ENCODE results near the gene CDK13.

CDK13 gene

DNA sequence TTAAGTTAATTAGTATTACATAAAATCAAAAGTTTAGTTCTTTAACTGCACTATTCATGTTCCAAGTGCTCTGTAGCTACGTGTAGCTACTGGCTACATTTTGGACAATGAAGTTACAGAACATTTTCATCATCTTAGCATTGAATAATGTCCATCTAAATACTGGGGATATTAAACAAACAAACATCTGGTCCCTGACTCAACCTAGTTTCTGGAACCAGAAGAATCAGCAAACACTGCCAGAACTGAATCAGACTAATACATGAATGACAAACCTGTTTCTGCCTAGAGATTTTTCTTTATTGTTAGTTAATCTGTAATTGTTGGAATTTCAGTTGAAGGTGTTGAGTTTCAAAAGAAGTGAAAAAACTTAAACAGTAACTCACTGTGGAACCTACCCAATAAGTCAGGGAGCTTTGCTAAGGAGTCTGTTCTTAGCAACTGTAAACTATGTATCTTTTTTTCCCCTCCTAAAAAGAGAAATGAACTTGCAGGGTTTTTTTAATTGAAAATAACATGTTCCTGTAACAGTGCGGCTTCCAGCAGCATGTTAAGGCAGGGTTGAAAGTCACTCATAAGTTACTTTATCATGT, 58.3 kb downstream of the CDK13 start:
- DNase-seq (ENCODE audit: low read depth): peak; percentile 35

DNA sequence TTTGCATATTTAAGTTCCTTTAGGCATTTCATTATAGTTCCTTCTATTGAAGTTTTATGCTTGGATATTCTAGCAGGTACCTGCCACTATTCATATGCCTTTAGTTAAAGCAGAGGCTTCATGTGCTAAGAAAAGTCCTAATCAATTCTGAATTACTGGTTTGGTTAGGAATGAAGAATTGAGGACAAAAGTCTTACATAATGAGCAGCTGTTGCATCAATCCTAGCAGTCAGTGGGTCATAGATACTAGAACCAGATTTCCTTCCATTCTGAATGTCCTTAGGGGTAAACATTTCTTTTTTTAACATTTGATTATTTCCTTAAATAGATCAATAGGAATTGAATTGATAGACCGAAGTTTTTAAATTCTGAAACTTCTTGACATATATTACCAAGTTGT, 59.2 kb downstream of the CDK13 start:
- no peak for DNase-seq (ENCODE audit: low read depth)

DNA sequence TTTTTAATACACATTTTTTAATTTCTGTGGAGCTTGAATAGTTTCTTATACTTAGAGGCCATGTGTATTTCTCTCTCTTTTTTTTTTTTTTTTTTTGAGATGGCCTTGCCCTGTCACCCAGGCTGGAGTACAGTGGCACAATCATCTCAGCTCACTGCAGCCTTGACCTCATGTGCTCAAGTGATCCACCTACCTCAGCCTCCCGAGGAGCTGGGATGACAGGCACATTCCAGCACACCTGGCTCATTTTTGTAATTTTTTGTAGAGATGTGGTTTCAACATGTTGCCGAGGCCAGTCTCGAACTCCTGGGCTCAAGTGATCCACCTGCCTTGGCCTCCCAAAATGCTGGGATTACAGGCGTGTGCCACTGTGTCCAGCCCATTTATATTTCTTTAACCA, 64.3 kb downstream of the CDK13 start:
- DNase-seq (ENCODE audit: low read depth): no peak

DNA sequence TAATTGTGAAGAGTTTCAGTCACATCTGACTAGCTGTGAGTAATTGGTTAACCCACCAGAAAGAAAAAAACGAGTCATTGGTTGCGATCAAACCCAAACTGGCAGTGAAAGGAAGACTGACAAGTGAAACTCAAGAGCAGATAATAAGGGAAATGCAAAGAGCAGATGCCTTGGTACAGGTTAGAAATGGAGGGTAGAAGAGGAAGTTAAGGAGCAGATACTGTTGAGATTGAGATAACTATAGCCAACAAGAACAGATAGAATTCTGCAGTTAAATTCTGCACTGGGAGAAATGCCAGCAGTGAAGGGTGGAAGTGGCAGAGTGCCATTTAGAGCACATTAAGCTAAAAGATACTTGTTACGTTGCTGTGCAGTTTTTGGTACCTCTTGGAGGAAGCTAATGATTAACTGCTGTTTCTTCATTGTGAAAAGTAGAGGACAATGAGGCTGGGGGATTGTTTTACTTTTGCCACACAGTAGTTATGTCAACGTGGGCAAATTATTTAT, 65.8 kb downstream of the CDK13 start:
- no peak for DNase-seq (ENCODE audit: low read depth)

DNA sequence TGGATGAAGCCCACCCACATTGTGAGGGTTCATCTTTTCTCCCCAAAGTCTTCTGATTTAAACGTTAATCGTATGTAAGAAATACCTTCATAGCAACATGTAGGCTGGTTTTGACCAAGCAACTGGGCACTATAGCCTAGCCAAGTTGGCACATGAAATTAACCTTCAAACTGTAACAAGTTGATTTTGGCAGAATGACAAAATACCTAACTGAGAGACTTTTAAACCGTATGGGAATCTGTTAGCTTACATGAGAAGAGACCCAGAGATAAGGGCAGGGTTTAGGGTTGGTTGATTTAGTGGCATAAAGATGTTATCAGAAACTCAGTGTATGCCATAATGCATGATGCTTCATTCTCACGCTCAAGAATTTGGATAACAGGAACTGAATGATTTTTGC, 69.5 kb downstream of the CDK13 start:
- no peak for DNase-seq (ENCODE audit: low read depth)

DNA sequence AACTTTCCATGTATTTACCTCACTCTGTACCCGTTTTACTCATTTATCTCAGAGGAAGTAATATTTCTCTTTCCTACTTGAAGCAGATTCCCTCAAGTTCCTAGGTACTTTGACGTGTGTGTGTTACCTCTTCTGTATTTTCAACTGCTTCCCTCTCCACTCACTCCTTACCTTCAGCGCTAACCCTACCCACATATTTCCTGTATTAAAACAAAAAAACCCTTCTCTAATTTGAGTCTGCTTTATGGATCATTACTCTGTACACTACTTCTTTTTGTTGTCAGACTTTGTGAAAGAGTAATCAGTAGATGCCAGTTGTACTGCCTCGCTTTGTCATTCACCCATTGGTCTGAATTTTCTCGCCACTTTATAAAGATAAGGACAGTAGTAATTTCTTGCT, 74.0 kb downstream of the CDK13 start:
- no peak for DNase-seq (ENCODE audit: low read depth)

DNA sequence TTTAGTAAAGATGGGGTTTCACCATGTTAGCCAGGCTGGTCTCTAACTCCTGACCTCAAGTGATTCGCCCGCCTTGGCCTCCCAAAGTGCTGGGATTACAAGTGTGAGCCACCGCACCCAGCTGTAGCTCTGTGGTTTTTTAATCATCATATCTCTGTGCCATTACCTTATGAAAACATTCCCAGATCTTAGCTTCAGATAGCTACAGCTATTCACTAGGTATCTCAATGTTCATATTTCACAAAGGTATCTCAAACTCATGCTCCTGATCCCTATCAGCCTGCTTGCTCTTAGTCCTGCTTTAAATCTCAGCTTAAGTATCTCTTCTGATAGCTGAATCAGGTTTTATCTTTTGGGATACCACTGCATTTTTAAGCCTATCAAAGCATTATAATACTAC, 74.8 kb downstream of the CDK13 start:
- DNase-seq (ENCODE audit: low read depth): no peak

DNA sequence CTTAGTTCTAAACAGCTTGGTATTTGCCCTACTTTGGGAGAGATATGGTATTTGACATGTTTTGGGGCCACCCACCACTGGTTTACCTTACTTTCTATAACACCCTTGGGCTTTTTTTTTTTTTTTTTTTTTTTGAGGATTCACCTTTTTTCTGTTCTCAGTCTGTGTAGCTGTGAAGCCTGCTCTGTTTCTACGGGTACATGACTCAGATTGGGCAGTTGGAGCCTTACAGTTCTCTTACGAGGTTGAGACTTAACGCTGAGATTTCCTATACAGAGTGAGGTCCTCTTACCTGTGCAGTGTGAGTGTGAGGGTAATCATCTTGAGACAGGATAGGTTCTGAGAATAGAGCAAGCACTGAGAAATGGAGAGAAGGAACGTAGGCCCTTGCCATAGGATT, 77.5 kb downstream of the CDK13 start:
- DNase-seq (ENCODE audit: low read depth): no peak

DNA sequence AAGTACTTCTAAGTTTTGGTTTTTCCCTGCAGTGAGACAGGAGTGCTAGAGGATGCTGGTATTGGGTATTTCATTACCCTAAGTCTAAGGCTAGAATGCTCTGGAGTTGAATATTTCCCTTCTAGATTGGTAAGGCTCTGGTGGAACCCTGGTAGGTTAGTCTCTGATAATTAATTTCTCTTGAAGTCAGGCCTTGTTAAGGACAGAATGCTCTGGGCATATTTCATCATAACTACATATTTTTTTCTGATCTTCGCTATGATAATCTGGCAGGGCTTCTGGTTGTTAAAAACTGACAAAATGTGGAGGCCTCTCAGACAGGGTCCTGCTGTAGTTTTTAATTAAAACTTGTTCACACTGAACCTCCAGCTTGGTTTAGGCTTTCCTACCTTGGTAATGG, 83.8 kb downstream of the CDK13 start:
- no peak for DNase-seq (ENCODE audit: low read depth)

DNA sequence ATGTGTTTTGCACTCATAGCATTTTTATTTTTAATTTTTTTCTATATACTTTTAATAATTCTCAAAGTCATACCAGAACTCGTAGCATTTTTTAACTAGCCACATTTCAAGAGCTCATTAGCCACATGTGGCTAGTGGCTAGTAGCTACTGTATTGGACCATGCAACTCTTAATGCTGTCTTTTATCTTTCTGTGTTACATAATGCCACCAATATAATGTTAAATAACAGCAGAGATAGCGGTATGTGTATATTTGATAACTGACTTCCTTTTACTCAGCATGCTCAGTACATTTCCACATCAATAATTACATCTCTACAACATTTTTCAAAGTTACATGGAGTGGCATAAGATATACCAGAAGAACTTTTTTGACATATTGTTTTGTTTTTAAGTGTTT, 91.4 kb downstream of the CDK13 start:
- no peak for DNase-seq (ENCODE audit: low read depth)

DNA sequence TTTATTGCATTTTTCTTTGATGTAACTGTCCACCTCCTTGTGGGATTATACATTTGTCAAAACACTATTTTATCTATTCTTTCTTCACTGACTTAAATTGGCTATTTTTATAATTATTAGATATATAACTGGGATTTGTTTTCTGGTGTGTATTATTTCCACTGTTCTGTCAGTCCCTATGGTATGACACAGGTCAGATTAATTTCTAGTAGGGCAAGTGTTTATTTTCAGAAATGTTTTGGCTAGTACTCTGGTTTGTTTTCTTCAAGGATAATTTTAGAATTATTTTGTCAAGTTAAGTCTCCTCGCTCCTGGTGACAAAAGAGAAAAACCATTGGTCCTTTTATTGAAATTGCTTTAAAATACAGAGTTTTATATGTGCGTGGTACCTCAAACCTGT, 93.1 kb downstream of the CDK13 start:
- no peak for DNase-seq (ENCODE audit: low read depth)

DNA sequence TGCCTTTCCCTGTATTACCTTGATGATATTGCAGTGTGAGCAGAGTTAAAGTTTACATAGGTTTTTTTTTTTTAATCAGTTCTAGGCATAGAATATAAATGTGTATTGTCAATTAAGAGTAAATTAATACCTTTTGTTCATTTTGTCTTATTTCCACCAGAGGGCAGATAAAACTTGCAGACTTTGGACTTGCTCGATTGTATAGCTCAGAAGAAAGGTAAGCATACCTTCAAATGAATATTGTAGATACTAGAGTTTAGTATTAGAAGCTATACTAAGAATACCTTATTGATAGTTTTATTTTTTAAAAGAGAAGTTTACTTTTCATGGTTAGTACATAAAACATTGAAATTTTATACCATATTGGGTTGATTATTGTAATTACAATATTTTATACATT, 97.6 kb downstream of the CDK13 start:
- no peak for DNase-seq (ENCODE audit: low read depth)

DNA sequence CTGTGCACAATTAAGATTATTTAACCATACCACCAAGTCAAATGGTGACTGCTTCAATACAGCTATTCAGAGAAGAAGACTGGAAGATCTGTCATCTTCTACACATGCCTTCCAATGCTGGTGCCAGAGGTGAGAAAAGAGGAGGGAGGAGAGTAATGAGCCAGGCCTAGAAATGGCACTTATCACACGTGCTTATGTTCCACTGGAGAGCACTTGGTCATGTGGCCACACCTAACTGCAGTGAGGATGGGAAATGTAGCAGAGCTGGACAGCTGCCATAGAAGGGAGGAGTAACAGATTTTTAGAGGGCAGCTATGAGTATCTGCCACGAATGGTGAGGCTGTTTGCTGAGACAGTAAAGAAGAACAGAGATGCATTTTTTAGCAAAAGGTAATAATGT, 107.2 kb downstream of the CDK13 start:
- DNase-seq (ENCODE audit: low read depth): no peak

DNA sequence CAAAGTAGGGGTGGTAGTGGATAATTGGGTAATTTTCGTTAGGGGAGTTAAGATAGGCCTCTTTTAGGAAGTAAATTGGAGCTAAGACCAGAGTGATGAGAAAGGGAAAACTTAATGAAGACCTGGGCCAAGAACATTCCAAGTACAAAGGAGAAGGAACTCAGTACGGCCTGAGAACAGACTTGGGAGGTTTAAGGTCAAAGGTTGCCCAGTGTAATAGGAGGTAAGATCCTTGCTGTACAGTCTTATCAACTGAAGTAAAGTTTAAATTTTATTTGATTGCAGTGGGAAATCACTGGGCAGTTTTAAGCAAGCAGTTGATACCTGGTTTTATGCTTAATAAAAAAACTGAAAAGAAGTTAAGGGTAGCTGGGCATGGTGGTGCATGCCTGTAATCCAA, 108.0 kb downstream of the CDK13 start:
- DNase-seq (ENCODE audit: low read depth): no peak

DNA sequence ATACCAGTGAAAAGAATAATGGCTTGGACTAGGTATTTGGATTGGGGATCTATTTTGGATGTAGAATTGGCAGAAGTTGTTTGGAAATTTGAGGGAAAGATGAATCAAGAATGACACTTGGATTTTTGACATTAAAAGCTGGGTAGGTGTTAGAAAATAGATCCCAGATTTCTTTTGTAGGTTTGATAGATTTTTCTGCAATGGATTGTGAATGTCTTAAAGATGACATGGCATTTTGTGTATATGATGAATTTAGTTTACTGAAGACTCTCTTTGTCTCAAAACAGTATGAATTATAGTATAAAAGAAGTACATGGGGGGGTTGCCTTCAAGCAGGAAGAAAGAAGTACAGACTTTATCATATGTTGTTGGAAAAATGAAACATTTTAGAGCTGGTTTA, 108.6 kb downstream of the CDK13 start:
- DNase-seq (ENCODE audit: low read depth): no peak

DNA sequence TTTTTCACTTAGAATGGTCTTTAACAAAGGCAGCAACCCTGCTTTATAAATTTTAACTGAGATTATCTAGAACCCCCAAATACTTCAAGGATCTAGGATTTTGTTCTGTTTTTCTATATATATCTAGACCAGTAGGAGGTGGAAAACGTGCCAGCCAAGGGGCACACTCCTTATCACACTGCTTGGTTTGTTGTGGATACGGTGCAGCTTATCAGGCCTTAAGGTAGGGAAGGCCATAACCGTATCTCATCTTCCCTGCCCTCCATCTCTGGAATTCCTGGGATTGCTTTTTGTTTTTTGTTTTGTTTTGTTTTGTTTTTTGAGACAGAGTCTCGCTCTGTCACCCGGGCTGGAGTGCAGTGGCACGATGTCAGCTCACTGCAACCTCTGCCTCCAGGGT, 109.0 kb downstream of the CDK13 start:
- no peak for DNase-seq (ENCODE audit: low read depth)

DNA sequence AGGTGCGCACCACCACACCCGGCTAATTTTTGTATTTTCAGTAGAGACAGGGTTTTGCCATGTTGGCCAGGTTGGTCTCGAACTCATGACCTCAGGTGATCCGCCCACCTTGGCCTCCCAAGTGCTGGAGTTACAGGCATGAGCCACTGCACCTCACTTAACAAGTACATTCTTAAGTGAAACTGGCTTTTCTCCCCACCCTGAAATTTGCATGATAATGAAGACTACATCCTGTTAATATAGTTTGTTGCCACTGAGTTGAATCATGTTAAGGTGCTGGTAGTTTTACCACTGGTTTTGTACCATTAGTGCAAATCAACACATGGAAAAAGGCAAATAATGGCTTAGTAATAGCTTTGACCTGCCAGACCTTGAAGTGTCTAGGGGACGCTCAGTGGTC, 122.2 kb downstream of the CDK13 start:
- DNase-seq (ENCODE audit: low read depth): no peak

DNA sequence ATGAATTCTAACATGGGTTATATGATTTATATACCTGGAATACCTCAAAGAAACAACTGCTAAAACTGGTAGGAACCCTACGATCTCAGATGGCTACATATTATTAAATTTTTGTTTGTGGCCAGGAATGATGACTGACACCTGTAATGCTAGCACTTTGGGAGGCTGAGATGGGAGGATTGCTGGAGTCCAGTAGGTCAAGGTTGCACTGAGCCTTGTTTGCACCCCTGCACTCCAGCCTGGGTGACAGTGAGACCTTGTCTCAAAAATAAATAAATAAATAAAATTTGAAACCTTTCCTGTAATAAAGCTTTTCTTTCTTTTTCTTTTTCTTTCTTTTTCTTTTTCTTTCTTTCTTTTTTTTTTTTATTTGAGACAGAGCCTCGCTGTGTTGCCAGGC, 123.2 kb downstream of the CDK13 start:
- no peak for DNase-seq (ENCODE audit: low read depth)

DNA sequence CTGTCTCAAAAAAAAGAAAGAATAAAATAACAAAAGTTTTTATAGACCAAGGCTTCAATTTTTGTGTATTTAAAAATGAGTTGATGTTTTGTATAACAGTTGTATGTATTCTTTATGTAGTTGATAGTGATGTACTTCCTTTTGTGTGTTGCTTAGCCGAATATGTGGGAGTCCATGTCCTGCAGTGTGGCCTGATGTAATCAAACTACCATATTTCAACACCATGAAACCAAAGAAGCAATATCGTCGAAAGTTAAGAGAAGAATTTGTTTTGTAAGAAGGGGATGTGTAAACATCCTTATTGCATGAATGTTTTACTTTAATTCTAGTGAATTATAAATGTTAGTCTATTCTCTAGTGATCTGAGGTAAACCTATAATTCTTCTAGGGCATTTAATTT, 127.8 kb downstream of the CDK13 start:
- peak; percentile 3 for DNase-seq (ENCODE audit: low read depth)

DNA sequence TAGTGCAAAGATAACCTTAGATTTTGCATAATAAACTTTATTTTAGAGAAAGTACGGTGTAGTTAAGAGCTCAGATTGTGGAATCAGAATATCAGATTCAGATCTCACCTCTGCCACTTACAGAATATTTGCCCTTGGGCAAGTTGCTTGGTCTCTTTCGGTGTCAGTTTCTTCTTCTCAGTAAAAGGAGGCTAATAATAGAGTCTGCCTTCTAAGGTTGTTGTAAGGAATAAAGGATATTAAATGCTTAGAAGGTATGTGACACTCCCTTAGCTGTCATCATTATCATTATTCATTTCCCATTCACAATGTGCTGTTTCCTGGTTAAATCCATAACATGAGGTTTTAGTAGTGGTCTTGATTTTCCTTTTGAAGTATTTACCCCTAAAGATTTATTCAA, 142.1 kb downstream of the CDK13 start:
- DNase-seq (ENCODE audit: low read depth): no peak

DNA sequence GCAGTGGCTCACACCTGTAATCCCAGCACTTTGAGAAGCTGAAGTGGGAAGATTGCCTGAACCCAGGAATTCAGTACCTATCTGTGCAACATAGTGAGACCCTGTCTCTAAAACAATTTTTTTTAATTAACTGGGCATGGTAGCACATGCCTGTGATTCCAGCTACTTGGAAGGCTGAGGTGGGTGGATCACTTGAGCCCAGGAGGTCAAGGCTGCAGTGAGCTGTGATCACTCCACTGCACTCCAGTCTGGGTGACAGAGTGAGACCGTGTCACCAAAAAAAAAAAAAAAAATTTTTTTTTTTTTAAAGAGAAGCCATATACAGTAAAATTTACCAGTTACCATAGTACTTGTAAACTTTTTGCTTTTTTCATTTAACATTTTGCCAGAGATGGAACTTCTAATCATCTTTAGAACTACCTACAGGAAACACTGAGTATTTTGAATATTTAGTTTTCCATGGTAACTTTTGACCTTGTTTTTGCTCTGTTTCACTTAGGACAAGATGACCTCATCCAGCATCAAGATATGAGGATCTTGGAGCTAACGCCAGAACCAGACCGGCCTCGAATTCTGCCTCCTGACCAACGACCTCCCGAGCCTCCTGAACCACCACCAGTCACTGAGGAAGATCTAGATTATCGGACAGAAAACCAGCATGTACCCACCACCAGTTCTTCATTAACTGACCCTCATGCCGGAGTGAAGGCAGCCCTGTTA, 143.7 kb downstream of the CDK13 start:
- DNase-seq (ENCODE audit: low read depth): no peak

DNA sequence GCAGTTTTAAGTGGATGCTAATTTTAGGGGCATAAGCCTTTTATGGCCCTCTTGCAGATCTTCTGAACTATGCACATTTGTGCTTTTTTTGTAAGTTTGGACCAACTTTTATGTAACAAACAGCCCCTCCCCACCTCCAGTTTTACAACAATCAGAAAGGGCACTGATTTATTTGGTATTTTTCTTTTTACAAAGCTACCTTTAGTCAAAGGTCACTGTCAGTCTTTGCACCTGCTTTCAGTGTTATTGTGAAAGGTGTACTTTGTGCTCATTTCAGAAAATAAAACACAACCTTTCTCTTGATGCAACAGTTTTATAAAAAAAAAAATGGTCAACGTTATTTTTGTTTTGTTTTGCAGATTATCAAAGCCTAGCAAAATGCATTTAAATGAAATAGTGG, 145.2 kb downstream of the CDK13 start:
- DNase-seq (ENCODE audit: low read depth): no peak

DNA sequence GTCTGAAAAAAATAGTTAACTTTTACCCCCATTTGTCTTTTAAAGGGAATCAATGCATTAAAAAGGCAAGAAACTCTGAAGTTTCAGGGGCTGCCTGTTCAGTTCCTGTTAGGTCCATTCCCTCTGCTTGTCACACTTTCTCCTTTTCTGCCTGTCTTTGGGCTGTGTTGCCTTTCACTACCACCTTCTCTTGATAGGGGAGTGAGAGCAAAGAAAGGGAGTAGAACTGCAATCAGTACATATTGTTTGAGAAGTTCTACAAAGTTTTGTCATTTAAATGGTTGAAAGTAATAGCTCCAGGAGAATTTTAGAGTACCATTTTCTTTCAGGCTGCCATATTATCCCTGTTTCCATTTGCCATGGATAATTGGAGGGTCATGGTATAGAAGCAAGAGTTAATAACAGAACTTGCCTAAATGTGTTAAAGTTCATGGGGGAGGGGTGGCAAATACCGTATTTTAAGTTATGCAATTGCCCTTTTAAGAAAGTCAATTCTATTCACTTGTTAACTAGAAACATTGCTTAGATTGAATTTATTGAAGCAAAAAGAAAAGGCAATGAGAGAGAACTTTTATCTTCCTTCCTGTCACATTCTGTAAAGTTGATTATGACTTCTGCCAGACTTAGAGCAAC, 145.8 kb downstream of the CDK13 start:
- DNase-seq (ENCODE audit: low read depth): no peak

DNA sequence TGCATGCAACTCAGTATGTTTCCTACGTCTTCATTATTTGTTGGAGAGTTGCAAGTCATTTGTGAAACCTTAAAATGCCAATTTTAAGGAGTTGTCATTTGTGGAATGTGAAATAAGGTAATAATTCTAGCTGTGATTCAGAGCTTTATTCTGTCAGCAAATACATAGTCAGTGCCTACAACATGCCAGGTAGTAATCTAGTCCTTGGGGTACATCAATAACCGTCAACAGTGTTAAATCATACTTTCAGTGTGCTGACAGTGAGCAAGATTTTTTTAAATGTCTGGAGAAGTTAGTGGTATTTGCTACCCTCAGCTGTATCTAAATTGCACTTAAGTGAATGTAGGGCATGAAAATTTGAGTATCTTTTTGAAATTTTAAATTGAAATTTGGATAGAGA, 147.7 kb downstream of the CDK13 start:
- DNase-seq (ENCODE audit: low read depth): no peak
